ENCODE measurements around the gene AQP11.

DNA sequence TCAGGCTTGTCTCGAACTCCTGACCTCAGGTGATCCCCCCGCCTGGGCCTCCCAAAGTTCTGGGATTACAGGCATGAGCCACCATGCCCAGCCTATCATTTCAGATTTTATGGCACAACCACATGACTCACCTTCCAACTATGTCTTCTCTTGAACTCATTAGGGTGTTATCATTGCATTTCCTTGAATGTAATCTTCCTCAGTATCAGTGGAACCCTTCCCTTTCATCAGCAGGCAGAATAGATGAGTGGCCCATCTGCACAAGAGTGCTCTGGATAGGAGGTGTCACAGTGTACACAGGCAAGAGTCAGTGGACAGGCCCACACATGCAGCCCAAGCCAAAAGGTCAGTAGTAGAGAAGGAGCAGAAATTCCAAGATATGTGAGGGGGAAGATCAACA lies 29.1 kb upstream of the AQP11 start:
- TF ChIP-seq, protein P1, sequence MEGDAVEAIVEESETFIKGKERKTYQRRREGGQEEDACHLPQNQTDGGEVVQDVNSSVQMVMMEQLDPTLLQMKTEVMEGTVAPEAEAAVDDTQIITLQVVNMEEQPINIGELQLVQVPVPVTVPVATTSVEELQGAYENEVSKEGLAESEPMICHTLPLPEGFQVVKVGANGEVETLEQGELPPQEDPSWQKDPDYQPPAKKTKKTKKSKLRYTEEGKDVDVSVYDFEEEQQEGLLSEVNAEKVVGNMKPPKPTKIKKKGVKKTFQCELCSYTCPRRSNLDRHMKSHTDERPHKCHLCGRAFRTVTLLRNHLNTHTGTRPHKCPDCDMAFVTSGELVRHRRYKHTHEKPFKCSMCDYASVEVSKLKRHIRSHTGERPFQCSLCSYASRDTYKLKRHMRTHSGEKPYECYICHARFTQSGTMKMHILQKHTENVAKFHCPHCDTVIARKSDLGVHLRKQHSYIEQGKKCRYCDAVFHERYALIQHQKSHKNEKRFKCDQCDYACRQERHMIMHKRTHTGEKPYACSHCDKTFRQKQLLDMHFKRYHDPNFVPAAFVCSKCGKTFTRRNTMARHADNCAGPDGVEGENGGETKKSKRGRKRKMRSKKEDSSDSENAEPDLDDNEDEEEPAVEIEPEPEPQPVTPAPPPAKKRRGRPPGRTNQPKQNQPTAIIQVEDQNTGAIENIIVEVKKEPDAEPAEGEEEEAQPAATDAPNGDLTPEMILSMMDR (IDR thresholded peaks at IDR 0.05), result no peak
- TF ChIP-seq POLR2AphosphoS5 (IDR thresholded peaks at IDR 0.05; ENCODE audit: low read depth, low read length), result no peak
- no peak for TF ChIP-seq RCOR1 (IDR thresholded peaks at IDR 0.05; ENCODE audit: low read length)
- TF ChIP-seq MXI1 (IDR thresholded peaks at IDR 0.05; ENCODE audit: low read depth, low read length), result no peak
- no peak for TF ChIP-seq EZH2phosphoT487 (IDR thresholded peaks at IDR 0.05; ENCODE audit: borderline replicate concordance, low read depth)
- no peak for TF ChIP-seq FOXM1 (IDR thresholded peaks at IDR 0.05; ENCODE audit: low read depth)
- TF ChIP-seq, protein P2, sequence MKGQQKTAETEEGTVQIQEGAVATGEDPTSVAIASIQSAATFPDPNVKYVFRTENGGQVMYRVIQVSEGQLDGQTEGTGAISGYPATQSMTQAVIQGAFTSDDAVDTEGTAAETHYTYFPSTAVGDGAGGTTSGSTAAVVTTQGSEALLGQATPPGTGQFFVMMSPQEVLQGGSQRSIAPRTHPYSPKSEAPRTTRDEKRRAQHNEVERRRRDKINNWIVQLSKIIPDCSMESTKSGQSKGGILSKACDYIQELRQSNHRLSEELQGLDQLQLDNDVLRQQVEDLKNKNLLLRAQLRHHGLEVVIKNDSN (IDR thresholded peaks at IDR 0.05; ENCODE audit: borderline replicate concordance, low read depth), result no peak
- TF ChIP-seq GATA2 (CRISPR knock-in tag; IDR thresholded peaks at IDR 0.05), result no peak
- TF ChIP-seq NRF1 (IDR thresholded peaks at IDR 0.05; ENCODE audit: low read depth, low read length), result no peak
- TF ChIP-seq, protein P3, sequence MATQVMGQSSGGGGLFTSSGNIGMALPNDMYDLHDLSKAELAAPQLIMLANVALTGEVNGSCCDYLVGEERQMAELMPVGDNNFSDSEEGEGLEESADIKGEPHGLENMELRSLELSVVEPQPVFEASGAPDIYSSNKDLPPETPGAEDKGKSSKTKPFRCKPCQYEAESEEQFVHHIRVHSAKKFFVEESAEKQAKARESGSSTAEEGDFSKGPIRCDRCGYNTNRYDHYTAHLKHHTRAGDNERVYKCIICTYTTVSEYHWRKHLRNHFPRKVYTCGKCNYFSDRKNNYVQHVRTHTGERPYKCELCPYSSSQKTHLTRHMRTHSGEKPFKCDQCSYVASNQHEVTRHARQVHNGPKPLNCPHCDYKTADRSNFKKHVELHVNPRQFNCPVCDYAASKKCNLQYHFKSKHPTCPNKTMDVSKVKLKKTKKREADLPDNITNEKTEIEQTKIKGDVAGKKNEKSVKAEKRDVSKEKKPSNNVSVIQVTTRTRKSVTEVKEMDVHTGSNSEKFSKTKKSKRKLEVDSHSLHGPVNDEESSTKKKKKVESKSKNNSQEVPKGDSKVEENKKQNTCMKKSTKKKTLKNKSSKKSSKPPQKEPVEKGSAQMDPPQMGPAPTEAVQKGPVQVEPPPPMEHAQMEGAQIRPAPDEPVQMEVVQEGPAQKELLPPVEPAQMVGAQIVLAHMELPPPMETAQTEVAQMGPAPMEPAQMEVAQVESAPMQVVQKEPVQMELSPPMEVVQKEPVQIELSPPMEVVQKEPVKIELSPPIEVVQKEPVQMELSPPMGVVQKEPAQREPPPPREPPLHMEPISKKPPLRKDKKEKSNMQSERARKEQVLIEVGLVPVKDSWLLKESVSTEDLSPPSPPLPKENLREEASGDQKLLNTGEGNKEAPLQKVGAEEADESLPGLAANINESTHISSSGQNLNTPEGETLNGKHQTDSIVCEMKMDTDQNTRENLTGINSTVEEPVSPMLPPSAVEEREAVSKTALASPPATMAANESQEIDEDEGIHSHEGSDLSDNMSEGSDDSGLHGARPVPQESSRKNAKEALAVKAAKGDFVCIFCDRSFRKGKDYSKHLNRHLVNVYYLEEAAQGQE (IDR thresholded peaks at IDR 0.05; ENCODE audit: low read depth, low read length), result no peak
- no peak for TF ChIP-seq EP300 (IDR thresholded peaks at IDR 0.05; ENCODE audit: borderline replicate concordance in 1 of 2, low read depth in 1 of 2, low read length in 1 of 2)
- no peak for TF ChIP-seq YY1 (IDR thresholded peaks at IDR 0.05; ENCODE audit: low read depth)
- TF ChIP-seq, protein P4, sequence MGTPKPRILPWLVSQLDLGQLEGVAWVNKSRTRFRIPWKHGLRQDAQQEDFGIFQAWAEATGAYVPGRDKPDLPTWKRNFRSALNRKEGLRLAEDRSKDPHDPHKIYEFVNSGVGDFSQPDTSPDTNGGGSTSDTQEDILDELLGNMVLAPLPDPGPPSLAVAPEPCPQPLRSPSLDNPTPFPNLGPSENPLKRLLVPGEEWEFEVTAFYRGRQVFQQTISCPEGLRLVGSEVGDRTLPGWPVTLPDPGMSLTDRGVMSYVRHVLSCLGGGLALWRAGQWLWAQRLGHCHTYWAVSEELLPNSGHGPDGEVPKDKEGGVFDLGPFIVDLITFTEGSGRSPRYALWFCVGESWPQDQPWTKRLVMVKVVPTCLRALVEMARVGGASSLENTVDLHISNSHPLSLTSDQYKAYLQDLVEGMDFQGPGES (IDR thresholded peaks at IDR 0.05; ENCODE audit: low read depth, low read length), result no peak
- TF ChIP-seq, protein P5, sequence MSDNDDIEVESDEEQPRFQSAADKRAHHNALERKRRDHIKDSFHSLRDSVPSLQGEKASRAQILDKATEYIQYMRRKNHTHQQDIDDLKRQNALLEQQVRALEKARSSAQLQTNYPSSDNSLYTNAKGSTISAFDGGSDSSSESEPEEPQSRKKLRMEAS (IDR thresholded peaks at IDR 0.05; ENCODE audit: low read depth), result no peak
